HL-60 (cell line): ENCODE results near the gene TMEM250.

Source experiments
- DNase-seq, 2 experiments: peaks; one replicate each; pipeline ENCODE4 v3.0.0-alpha.2; 2010 to 2020; ENCODE audit warnings: low read depth in 1 of 2, low spot score in 1 of 2
- H3K27ac ChIP-seq: fragments of 250-450 bp; sonication (Bioruptor Pico); replicated peaks from 2 replicates; pipeline ENCODE4 v1.5.1; 2020; ENCODE audit warnings: mild to moderate bottlenecking, moderate library complexity
- H3K27me3 ChIP-seq: fragments of 250-450 bp; sonication (Bioruptor Pico); 2 replicates; pipeline ENCODE4 v1.5.1; 2021; ENCODE audit warnings: mild to moderate bottlenecking, moderate library complexity; ENCODE audit not compliant: insufficient read depth, poor library complexity, severe bottlenecking
- H3K4me3 ChIP-seq: replicated peaks from 2 replicates; pipeline ENCODE4 v1.5.1; 2011; ENCODE audit warnings: mild to moderate bottlenecking, control low read depth, low read length; ENCODE audit not compliant: insufficient read depth
- GABPA ChIP-seq: IDR thresholded peaks from 2 replicates; pipeline ENCODE4 v1.6.1; 2012; ENCODE audit warnings: low read depth
- POLR2AphosphoS5 ChIP-seq: IDR thresholded peaks from 2 replicates; pipeline ENCODE4 v1.6.1; 2012; ENCODE audit warnings: low read depth
- SPI1 ChIP-seq: IDR thresholded peaks from 2 replicates; pipeline ENCODE4 v1.6.1; 2012; ENCODE audit warnings: low read depth, mild to moderate bottlenecking, borderline replicate concordance
- TF ChIP-seq, protein P1 (sequence below): IDR thresholded peaks from 2 replicates; pipeline ENCODE4 v1.6.1; 2012; ENCODE audit warnings: low read depth; ENCODE audit not compliant: insufficient replicate concordance
- TF ChIP-seq, protein P2 (sequence below): IDR thresholded peaks from one replicate; pipeline ENCODE4 v1.5.1; 2011; ENCODE audit warnings: low read length, control low read depth, inconsistent platforms; ENCODE audit not compliant: insufficient read depth

Gene TMEM250

DNA sequence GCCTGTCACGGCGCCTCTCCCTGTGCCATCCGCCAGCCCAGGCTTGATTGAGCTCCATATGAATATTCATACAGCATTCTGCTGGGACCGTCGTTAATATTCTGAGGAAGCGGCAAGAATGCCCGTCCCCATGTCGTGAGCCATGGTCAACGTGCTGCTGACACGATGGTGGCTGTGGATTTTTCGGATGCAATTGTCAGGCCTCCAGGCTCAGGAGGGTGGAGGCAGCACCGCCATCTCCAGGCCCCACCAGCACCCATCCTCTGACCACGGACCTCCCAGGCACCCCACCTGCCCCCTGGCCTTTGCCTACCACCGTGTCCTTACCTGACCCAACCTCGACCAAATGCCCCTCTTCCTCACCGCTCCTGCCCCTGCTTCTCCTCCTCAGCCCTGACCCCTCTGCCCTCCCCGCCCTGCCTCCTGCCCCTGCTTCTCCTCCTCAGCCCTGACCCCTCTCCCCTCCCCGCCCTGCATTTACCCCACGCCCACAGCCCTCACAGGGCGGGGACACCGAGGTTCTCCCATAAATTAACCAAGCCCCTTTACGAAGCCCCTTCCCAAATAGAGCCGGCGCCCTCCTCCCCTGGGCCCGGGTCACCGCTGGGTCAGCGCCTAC lies 9.9 kb downstream of the TMEM250 start:
- peak overlapping the region; percentile 26; the same call in 1 of the 2 replicates for H3K27ac ChIP-seq
- H3K27me3 ChIP-seq, result peaks cover 4% of the 10 kb centered on the region
- no peak for DNase-seq
- TF ChIP-seq, protein P1, sequence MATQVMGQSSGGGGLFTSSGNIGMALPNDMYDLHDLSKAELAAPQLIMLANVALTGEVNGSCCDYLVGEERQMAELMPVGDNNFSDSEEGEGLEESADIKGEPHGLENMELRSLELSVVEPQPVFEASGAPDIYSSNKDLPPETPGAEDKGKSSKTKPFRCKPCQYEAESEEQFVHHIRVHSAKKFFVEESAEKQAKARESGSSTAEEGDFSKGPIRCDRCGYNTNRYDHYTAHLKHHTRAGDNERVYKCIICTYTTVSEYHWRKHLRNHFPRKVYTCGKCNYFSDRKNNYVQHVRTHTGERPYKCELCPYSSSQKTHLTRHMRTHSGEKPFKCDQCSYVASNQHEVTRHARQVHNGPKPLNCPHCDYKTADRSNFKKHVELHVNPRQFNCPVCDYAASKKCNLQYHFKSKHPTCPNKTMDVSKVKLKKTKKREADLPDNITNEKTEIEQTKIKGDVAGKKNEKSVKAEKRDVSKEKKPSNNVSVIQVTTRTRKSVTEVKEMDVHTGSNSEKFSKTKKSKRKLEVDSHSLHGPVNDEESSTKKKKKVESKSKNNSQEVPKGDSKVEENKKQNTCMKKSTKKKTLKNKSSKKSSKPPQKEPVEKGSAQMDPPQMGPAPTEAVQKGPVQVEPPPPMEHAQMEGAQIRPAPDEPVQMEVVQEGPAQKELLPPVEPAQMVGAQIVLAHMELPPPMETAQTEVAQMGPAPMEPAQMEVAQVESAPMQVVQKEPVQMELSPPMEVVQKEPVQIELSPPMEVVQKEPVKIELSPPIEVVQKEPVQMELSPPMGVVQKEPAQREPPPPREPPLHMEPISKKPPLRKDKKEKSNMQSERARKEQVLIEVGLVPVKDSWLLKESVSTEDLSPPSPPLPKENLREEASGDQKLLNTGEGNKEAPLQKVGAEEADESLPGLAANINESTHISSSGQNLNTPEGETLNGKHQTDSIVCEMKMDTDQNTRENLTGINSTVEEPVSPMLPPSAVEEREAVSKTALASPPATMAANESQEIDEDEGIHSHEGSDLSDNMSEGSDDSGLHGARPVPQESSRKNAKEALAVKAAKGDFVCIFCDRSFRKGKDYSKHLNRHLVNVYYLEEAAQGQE, result no peak
- TF ChIP-seq POLR2AphosphoS5 (no peak), GABPA (no peak), SPI1 (no peak)
- TF ChIP-seq, protein P2, sequence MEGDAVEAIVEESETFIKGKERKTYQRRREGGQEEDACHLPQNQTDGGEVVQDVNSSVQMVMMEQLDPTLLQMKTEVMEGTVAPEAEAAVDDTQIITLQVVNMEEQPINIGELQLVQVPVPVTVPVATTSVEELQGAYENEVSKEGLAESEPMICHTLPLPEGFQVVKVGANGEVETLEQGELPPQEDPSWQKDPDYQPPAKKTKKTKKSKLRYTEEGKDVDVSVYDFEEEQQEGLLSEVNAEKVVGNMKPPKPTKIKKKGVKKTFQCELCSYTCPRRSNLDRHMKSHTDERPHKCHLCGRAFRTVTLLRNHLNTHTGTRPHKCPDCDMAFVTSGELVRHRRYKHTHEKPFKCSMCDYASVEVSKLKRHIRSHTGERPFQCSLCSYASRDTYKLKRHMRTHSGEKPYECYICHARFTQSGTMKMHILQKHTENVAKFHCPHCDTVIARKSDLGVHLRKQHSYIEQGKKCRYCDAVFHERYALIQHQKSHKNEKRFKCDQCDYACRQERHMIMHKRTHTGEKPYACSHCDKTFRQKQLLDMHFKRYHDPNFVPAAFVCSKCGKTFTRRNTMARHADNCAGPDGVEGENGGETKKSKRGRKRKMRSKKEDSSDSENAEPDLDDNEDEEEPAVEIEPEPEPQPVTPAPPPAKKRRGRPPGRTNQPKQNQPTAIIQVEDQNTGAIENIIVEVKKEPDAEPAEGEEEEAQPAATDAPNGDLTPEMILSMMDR, result no peak
- no peak overlapping the region for H3K4me3 ChIP-seq

- TF ChIP-seq, protein P1, result no peak
- no peak for TF ChIP-seq POLR2AphosphoS5
- no peak for TF ChIP-seq GABPA
- no peak for TF ChIP-seq SPI1
- TF ChIP-seq, protein P2, result no peak
- Histone ChIP-seq H3K27me3 (peaks cover 4% of the 10 kb centered on the region), H3K27ac (no peak overlapping the region), H3K4me3 (no peak overlapping the region)
- no peak for DNase-seq
Observed at GRCh38 chr9:136107953-136108647, 10.6 kb downstream of the TMEM250 start.

DNA sequence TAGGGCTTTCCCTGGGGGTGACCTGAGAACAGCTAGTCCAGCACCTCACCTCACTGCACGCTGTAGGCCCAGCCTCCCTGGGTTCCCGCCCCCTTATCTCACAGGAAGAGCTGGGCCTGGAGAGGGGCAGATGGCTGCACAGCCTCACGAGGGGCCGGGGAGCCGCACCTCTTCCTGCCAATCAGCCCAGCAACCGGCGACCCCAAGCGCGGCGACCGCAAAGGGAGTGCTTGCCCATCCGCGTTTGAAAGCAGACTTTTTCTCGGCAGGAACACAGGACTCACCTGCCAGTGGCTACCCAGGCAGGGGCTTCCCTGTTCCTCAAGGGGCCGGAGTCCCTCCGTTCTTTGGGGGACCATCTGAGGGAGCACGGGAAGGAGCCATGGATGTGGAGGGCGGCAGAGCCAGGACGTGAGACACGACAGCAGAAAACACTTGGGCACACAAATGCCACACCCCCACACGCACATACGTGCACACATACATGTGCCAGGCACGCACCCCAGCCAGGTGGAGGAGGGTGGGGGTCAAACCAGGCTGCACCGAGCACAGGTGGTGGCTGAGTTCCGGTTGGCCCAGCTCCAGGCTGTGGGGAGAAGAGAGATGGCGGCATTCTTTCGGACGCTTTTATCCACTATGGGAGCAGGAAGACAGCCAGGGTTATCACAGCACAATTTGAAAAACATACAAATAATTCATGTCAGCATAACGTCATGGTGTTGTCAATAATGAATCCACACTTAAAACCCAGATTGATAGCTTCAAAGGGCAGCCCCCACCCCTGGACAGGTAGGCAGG lies 11.3 kb downstream of the TMEM250 start:
- DNase-seq, result no peak

More for the DNA sequence above, 11.3 kb downstream of the TMEM250 start:
- peaks cover 4% of the 10 kb centered on the region for H3K27me3 ChIP-seq
- no peak overlapping the region for H3K4me3 ChIP-seq
- no peak overlapping the region for H3K27ac ChIP-seq
- TF ChIP-seq GABPA, result no peak
- no peak for TF ChIP-seq POLR2AphosphoS5
- TF ChIP-seq, protein P2, result no peak
- no peak for TF ChIP-seq SPI1
- TF ChIP-seq, protein P1, result no peak
